Peyer's patch (tissue), 4 donors: ENCODE data around the gene PDE11A. TPM values are rescaled to one million over a fixed set of nuclear protein-coding genes. Genes with fewer than 3 reads are reported as not detected.
A peak's percentile ranks its signal among the peaks of the same experiment; 100 is the strongest.

Experiments used
- DNase-seq, 3 donors: peaks; one replicate each; pipeline ENCODE4 v3.0.0-alpha.2; 2017 to 2019
- H3K27ac ChIP-seq, 4 donors: fragments of 200-600 bp; sonication (generic); one replicate each; pipeline ENCODE4 v1.5.1; 2016 to 2019
- H3K27me3 ChIP-seq, 2 donors: fragments of 200-600 bp; sonication (generic); one replicate each; pipeline ENCODE4 v1.5.1; 2019
- H3K36me3 ChIP-seq, 3 donors: fragments of 200-600 bp; sonication (generic); one replicate each; pipeline ENCODE4 v1.5.1; 2016 to 2019
- H3K4me1 ChIP-seq, 4 donors: fragments of 200-600 bp; sonication (generic); one replicate each; pipeline ENCODE4 v1.5.1; 2016 to 2019
- H3K4me3 ChIP-seq, 4 donors: fragments of 200-600 bp; sonication (generic); 1 replicate in 3 of 4; 2 replicates in 1 of 4; pipeline ENCODE4 v1.5.1; 2016 to 2019; ENCODE audit warnings: mild to moderate bottlenecking in 1 of 4
- H3K9me3 ChIP-seq, 4 donors: fragments of 200-600 bp; sonication (generic); one replicate each; pipeline ENCODE4 v1.5.1; 2016 to 2019; ENCODE audit warnings: mild to moderate bottlenecking in 1 of 4
- CTCF ChIP-seq, 6 experiments: fragments of 450-650 bp in 4 of 6; fragments of 200-600 bp in 2 of 6; sonication (generic) in 1 of 6; IDR thresholded peaks; one replicate each; pipeline ENCODE4 v1.5.1; 2017 to 2019; ENCODE audit warnings: antibody characterized with exemption in 6 of 6, mild to moderate bottlenecking in 3 of 6, moderate library complexity in 1 of 6
- POLR2A ChIP-seq, 2 donors: fragments of 450-650 bp; IDR thresholded peaks; one replicate each; pipeline ENCODE4 v1.5.1; 2017; ENCODE audit warnings: antibody characterized with exemption in 2 of 2, mild to moderate bottlenecking in 2 of 2, moderate library complexity in 2 of 2
- total RNA-seq, 4 donors: library from RNA; depleted of rRNA; stranded (reverse); fragments of >200 nt; gene quantifications; one replicate each; pipeline ENCODE4 v1.1.0, GENCODE V29; 2016

PDE11A gene
- total RNA-seq, 4 donors from 2014 or later = 1.6 to 2.1 (median 1.7) TPM

- Histone ChIP-seq H3K9me3 (no peaks in the 10 kb centered on the region), H3K36me3 (peaks cover 0 to 1% (median 0%) of the 10 kb centered on the region in 3 donors), H3K4me3 (peak within 1 kb of the TSS; percentile 61 to 78 (median 68)), H3K27ac (peak within 1 kb of the TSS; percentile 61 to 77 (median 74)), H3K4me1 (peaks cover 0 to 11% (median 0%) of the 10 kb centered on the region in 4 donors), H3K27me3 (no peaks in the 10 kb centered on the region)
- DNase-seq = peak; percentile 82 to 96 (median 94)
- TF ChIP-seq CTCF (IDR thresholded peaks at IDR 0.05) (peak; percentile 81 to 99 (median 95)), POLR2A (IDR thresholded peaks at IDR 0.05) (peak; percentile 73 to 82)
Measured at GRCh38 chr2:178112202-178113152, 39.9 kb upstream of the PDE11A start, which contains the start of gene RBM45. Gene RBM45 (plus strand): TSS chr2:178112437. CDS start chr2:178112547, 110 bp downstream.

- Histone ChIP-seq H3K27ac (peak overlapping the region in 2 of 4 donors; percentile 76 to 77), H3K4me3 (peak overlapping the region in 2 of 4 donors; percentile 68 to 78)
Measured at GRCh38 chr2:178111743-178112142, 39.2 kb upstream of the PDE11A start.

GRCh38 chr2:178110681-178111080 lies 38.1 kb upstream of the PDE11A start:
- Histone ChIP-seq H3K9me3 (no peaks in the 10 kb centered on the region), H3K4me1 (peaks cover 0 to 11% (median 0%) of the 10 kb centered on the region in 4 donors), H3K27me3 (no peaks in the 10 kb centered on the region), H3K4me3 (no peak overlapping the region), H3K27ac (no peak overlapping the region), H3K36me3 (no peaks in the 10 kb centered on the region)
- TF ChIP-seq POLR2A (IDR thresholded peaks at IDR 0.05) (no peak), CTCF (IDR thresholded peaks at IDR 0.05) (no peak)
- no peak for DNase-seq

More at GRCh38 chr2:178111743-178112142, 39.2 kb upstream of the PDE11A start:
- Histone ChIP-seq H3K36me3 (no peaks in the 10 kb centered on the region), H3K9me3 (no peaks in the 10 kb centered on the region), H3K27me3 (no peaks in the 10 kb centered on the region), H3K4me1 (peaks cover 0 to 11% (median 0%) of the 10 kb centered on the region in 4 donors)
- TF ChIP-seq POLR2A (IDR thresholded peaks at IDR 0.05) = no peak
- no peak for TF ChIP-seq CTCF (IDR thresholded peaks at IDR 0.05)
- DNase-seq = no peak

- Histone ChIP-seq H3K36me3 (no peaks in the 10 kb centered on the region), H3K9me3 (no peaks in the 10 kb centered on the region), H3K4me3 (no peak overlapping the region), H3K4me1 (peaks cover 0 to 11% (median 0%) of the 10 kb centered on the region in 4 donors), H3K27ac (no peak overlapping the region), H3K27me3 (no peaks in the 10 kb centered on the region)
- TF ChIP-seq CTCF (IDR thresholded peaks at IDR 0.05) (peak in 5 of 6 experiments; percentile 41 to 64 (median 59)), POLR2A (IDR thresholded peaks at IDR 0.05) (no peak)
- DNase-seq = no peak
Measured at GRCh38 chr2:178109813-178110212, 37.2 kb upstream of the PDE11A start.

GRCh38 chr2:178108176-178108575 lies 35.6 kb upstream of the PDE11A start:
- TF ChIP-seq POLR2A (IDR thresholded peaks at IDR 0.05) (no peak), CTCF (IDR thresholded peaks at IDR 0.05) (no peak)
- H3K9me3 ChIP-seq = no peaks in the 10 kb centered on the region
- H3K4me1 ChIP-seq = peaks cover 0 to 2% (median 0%) of the 10 kb centered on the region in 4 donors
- no peak overlapping the region for H3K27ac ChIP-seq
- no peaks in the 10 kb centered on the region for H3K27me3 ChIP-seq
- H3K4me3 ChIP-seq = no peak overlapping the region
- H3K36me3 ChIP-seq = no peaks in the 10 kb centered on the region
- no peak for DNase-seq
